ENCODE measurements around the gene HRH1. TPM values are rescaled to one million over a fixed set of nuclear protein-coding genes. Genes with fewer than 3 reads are reported as not detected.

Gene HRH1
- polyA plus RNA-seq, 3 donors: 0.08 to 0.24 TPM; not detected in 1

DNA sequence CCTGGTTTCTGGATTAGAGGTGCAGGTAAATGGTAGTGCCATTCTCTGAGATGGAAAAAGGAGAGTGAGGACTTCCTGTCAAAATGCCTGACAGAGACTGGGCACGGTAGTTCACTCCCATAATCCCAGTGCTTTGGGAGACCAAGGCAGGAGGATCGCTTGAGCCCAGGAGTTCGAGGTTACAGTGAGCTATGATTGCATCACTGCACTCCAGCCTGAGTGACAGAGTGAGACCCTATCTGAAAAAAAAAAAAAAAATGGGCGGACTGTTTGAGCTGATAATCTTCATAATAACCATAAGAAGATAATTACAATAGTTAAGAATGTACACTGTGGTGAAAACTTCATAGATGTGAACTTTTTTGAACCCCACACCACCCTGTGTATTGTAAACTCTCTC, 44.2 kb downstream of the HRH1 start:
- Mint-ChIP-seq H3K27me3 (ENCODE audit: low read depth in 3 of 3) (peaks cover 0 to 13% (median 6%) of the 10 kb centered on the region in 3 donors), H3K9me3 (peaks cover 0 to 4% (median 2%) of the 10 kb centered on the region in 7 donors), H3K36me3 (peaks cover 5 to 9% of the 10 kb centered on the region in 2 donors), H3K4me1 (peaks cover 18% of the 10 kb centered on the region), H3K27ac (peak overlapping the region in 1 of 7 donors; percentile 47), H3K4me3 (no peak overlapping the region)
- no peak overlapping the region for H3K27ac ChIP-seq (ENCODE audit: low read depth in 1 of 2, low read length in 2 of 2)
- intact Hi-C loops (cut with micrococcal nuclease): no loop called here
- H2AFZ ChIP-seq (ENCODE audit: insufficient read depth, low read depth, low read length, poor library complexity, severe bottlenecking): no peak overlapping the region
- no peaks in the 10 kb centered on the region for H3K9me3 ChIP-seq (replicated peaks in 1 of 2; ENCODE audit: control insufficient read depth in 1 of 2, insufficient read depth in 1 of 2, low read length in 2 of 2)
- no peaks in the 10 kb centered on the region for H3K4me1 ChIP-seq (ENCODE audit: control insufficient read depth in 1 of 2, insufficient read depth in 2 of 2, low read length in 2 of 2)
- H3K9ac ChIP-seq (ENCODE audit: insufficient read depth, low read length, poor library complexity, severe bottlenecking): no peak overlapping the region
- peaks cover 0 to 4% of the 10 kb centered on the region in 2 donors for H3K36me3 ChIP-seq (replicated peaks in 1 of 2; ENCODE audit: control insufficient read depth in 1 of 2, insufficient read depth in 2 of 2, low read length in 2 of 2)
- no peaks in the 10 kb centered on the region for H3K79me2 ChIP-seq (ENCODE audit: insufficient read depth, low read length)
- H3K4me2 ChIP-seq (replicated peaks; ENCODE audit: extremely low read depth, low read length, poor library complexity, severe bottlenecking): no peak overlapping the region
- no peaks in the 10 kb centered on the region for H4K20me1 ChIP-seq (ENCODE audit: insufficient read depth, low read length)
- no peaks in the 10 kb centered on the region for H3K27me3 ChIP-seq (ENCODE audit: control insufficient read depth in 2 of 2, insufficient read depth in 2 of 2, low read length in 2 of 2)
- no peak overlapping the region for H3K4me3 ChIP-seq (replicated peaks in 1 of 3; ENCODE audit: low read depth in 2 of 3, low read length in 3 of 3)
- TF ChIP-seq, protein P1, sequence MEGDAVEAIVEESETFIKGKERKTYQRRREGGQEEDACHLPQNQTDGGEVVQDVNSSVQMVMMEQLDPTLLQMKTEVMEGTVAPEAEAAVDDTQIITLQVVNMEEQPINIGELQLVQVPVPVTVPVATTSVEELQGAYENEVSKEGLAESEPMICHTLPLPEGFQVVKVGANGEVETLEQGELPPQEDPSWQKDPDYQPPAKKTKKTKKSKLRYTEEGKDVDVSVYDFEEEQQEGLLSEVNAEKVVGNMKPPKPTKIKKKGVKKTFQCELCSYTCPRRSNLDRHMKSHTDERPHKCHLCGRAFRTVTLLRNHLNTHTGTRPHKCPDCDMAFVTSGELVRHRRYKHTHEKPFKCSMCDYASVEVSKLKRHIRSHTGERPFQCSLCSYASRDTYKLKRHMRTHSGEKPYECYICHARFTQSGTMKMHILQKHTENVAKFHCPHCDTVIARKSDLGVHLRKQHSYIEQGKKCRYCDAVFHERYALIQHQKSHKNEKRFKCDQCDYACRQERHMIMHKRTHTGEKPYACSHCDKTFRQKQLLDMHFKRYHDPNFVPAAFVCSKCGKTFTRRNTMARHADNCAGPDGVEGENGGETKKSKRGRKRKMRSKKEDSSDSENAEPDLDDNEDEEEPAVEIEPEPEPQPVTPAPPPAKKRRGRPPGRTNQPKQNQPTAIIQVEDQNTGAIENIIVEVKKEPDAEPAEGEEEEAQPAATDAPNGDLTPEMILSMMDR (IDR thresholded peaks at IDR 0.05): no peak
- DNase-seq: no peak
- WGBS (ENCODE audit: insufficient coverage): no CpG with 5 or more reads among the region's 4 CpGs

DNA sequence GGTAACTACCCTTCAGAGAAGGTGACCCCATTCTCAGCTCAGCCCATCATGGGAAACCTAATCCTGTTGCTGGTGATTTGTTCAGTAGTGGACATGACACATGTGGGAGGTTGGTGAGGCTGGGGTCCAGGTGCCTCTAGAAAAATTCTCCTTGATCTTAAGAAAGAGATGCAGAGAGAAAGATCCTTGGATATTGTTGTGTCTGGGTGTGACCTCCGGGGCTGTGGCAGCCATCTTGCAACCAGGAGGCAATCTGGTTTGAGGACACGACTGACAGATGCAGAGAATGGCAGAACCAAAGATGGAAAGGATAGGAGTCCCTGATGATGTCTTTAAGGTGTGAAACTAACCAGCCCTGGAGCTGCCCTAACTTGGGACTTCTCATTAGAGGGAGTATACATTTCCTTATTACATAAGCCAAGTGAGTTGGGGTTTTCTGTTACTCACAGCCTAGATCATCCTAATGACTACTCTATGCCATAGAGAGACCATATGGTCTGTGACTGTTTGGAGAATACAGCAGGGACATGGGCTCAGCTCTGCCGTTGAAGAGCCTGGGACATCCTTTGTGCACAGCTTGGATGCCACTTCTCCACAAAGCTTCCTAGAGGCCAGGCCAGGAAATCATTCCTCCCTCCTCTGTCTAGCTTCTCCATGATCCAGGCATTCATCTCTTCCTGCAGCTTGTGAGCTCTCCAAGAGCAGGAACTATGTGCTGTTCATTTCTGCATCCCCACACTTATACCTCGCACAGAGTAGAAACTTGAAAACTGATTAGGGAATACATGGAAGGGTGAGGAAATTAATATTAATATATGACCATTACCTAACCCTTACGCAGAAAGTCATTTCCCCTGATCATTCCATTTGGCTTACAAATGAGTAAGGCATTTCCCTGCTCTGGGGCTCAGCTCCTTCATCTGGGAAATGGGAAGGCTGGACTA, 45.9 kb downstream of the HRH1 start:
- Histone ChIP-seq H3K9me3 (replicated peaks in 1 of 2; ENCODE audit: control insufficient read depth in 1 of 2, insufficient read depth in 1 of 2, low read length in 2 of 2) (no peaks in the 10 kb centered on the region), H2AFZ (ENCODE audit: insufficient read depth, low read depth, low read length, poor library complexity, severe bottlenecking) (no peak overlapping the region), H3K4me3 (replicated peaks in 1 of 3; ENCODE audit: low read depth in 2 of 3, low read length in 3 of 3) (no peak overlapping the region), H3K4me2 (replicated peaks; ENCODE audit: extremely low read depth, low read length, poor library complexity, severe bottlenecking) (no peak overlapping the region), H4K20me1 (ENCODE audit: insufficient read depth, low read length) (no peaks in the 10 kb centered on the region), H3K36me3 (replicated peaks in 1 of 2; ENCODE audit: control insufficient read depth in 1 of 2, insufficient read depth in 2 of 2, low read length in 2 of 2) (peaks cover 0 to 13% of the 10 kb centered on the region in 2 donors), H3K9ac (ENCODE audit: insufficient read depth, low read length, poor library complexity, severe bottlenecking) (no peak overlapping the region), H3K27me3 (ENCODE audit: control insufficient read depth in 2 of 2, insufficient read depth in 2 of 2, low read length in 2 of 2) (no peaks in the 10 kb centered on the region), H3K79me2 (ENCODE audit: insufficient read depth, low read length) (no peaks in the 10 kb centered on the region), H3K27ac (ENCODE audit: low read depth in 1 of 2, low read length in 2 of 2) (no peak overlapping the region), H3K4me1 (ENCODE audit: control insufficient read depth in 1 of 2, insufficient read depth in 2 of 2, low read length in 2 of 2) (no peaks in the 10 kb centered on the region)
- 100% methylated on average over 2 of the region's 5 CpGs for WGBS (ENCODE audit: insufficient coverage)
- no peak for DNase-seq
- intact Hi-C loops (cut with micrococcal nuclease): no loop called here
- Mint-ChIP-seq H3K4me3 (no peak overlapping the region), H3K4me1 (peaks cover 18% of the 10 kb centered on the region), H3K36me3 (peaks cover 5 to 10% of the 10 kb centered on the region in 2 donors), H3K27ac (no peak overlapping the region), H3K27me3 (ENCODE audit: low read depth in 3 of 3) (peaks cover 0 to 13% (median 8%) of the 10 kb centered on the region in 3 donors), H3K9me3 (peaks cover 0 to 3% (median 0%) of the 10 kb centered on the region in 7 donors)
- TF ChIP-seq, protein P1 (IDR thresholded peaks at IDR 0.05): no peak

All from CD14-positive monocyte (primary cell).